ENCODE measurements around the gene PELO. TPM values are rescaled to one million over a fixed set of nuclear protein-coding genes. Genes with fewer than 3 reads are reported as not detected.
A peak's percentile ranks its signal among the peaks of the same experiment; 100 is the strongest.

PELO gene
- total and polyA plus RNA-seq, 9 of the 15 experiments (the other 6 are each of a cell fraction or from before 2014, with no cell fraction given): 5.8 to 14.6 (median 9.6) TPM

- TF ChIP-seq, protein P1, sequence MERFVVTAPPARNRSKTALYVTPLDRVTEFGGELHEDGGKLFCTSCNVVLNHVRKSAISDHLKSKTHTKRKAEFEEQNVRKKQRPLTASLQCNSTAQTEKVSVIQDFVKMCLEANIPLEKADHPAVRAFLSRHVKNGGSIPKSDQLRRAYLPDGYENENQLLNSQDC (CRISPR knock-in tag; IDR thresholded peaks at IDR 0.05): no peak
- TF ChIP-seq ZNF512 (tag; IDR thresholded peaks at IDR 0.05) (no peak), BRCA1 (IDR thresholded peaks at IDR 0.05) (no peak), BRCA1 (CRISPR knock-in tag; IDR thresholded peaks at IDR 0.05) (no peak), ZBTB17 (CRISPR knock-in tag; IDR thresholded peaks at IDR 0.05) (peak; percentile 89), NBN (IDR thresholded peaks at IDR 0.05; ENCODE audit: low read depth) (no peak), XRCC4 (IDR thresholded peaks at IDR 0.05; ENCODE audit: extremely low read depth, insufficient read depth, insufficient read length) (no peak), RBM34 (IDR thresholded peaks at IDR 0.05; ENCODE audit: borderline replicate concordance, insufficient read depth, low read length) (no peak), KLF6 (CRISPR knock-in tag; IDR thresholded peaks at IDR 0.05; ENCODE audit: borderline replicate concordance) (no peak), ELF2 (CRISPR knock-in tag; IDR thresholded peaks at IDR 0.05) (no peak), LARP7 (IDR thresholded peaks at IDR 0.05) (no peak), HES1 (IDR thresholded peaks at IDR 0.05; ENCODE audit: low read depth) (no peak), POLR3A (IDR thresholded peaks at IDR 0.05; ENCODE audit: borderline replicate concordance, extremely low read depth, insufficient read depth, insufficient read length) (no peak), TAF7 (tag; IDR thresholded peaks at IDR 0.05) (no peak), NRF1 (conservative IDR thresholded peaks at IDR 0.05 in 1 of 2, IDR thresholded peaks at IDR 0.05 in 1 of 2) (no peak), ZNF717 (CRISPR knock-in tag; IDR thresholded peaks at IDR 0.05) (no peak), KDM2B (CRISPR knock-in tag; IDR thresholded peaks at IDR 0.05) (no peak)
- TF ChIP-seq, protein P2, sequence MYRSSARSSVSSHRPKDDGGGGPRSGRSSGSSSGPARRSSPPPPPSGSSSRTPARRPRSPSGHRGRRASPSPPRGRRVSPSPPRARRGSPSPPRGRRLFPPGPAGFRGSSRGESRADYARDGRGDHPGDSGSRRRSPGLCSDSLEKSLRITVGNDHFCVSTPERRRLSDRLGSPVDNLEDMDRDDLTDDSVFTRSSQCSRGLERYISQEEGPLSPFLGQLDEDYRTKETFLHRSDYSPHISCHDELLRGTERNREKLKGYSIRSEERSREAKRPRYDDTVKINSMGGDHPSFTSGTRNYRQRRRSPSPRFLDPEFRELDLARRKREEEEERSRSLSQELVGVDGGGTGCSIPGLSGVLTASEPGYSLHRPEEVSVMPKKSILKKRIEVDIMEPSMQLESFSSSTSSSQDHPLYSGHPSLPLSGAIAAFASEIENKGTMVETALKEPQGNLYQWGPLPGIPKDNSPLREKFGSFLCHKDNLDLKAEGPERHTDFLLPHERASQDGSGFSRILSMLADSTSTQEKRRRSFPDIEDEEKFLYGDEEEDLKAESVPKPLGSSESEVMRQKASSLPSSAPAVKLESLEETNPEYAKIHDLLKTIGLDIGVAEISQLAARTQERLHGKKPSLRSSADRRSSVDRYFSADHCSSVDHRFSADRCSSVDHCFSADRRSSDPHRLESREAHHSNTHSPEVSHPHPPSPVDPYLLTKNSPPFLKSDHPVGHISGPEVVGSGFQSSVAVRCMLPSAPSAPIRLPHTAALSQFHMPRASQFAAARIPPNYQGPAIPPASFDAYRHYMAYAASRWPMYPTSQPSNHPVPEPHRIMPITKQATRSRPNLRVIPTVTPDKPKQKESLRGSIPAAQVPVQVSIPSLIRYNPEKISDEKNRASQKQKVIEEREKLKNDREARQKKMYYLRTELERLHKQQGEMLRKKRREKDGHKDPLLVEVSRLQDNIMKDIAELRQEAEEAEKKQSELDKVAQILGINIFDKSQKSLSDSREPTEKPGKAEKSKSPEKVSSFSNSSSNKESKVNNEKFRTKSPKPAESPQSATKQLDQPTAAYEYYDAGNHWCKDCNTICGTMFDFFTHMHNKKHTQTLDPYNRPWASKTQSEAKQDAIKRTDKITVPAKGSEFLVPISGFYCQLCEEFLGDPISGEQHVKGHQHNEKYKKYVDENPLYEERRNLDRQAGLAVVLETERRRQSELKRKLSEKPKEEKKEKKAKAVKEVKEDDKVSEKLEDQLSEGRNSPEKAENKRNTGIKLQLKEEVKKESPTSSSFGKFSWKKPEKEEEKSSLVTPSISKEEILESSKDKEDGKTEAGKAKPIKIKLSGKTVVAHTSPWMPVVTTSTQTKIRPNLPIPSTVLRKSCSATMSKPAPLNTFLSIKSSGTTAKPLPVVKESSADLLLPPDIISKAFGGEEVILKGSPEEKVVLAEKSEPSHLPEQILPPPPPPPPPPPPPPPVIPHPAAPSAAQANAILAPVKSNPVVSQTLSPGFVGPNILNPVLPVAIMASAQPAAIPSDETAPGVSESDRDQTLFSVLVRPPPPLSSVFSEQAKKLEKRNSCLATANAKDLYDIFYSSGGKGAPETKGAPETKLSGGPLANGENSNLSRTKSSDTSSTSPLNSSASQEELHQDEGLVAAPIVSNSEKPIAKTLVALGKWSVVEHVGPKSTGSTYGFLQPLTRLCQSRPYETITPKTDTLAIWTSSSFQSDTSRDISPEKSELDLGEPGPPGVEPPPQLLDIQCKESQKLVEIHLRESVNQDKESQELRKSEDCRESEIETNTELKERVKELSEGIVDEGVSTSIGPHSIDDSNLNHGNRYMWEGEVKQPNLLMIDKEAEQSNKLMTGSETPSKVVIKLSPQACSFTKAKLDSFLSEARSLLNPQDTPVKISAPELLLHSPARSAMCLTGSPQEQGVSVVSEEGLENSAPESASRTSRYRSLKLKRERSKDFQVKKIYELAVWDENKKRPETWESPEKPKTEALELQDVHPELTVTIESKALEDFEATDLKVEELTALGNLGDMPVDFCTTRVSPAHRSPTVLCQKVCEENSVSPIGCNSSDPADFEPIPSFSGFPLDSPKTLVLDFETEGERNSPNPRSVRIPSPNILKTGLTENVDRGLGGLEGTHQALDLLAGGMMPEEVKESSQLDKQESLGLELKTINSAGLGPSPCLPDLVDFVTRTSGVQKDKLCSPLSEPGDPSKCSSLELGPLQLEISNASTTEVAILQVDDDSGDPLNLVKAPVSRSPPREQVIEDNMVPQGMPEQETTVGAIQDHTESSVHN (IDR thresholded peaks at IDR 0.05; ENCODE audit: borderline replicate concordance in 1 of 2, low read depth in 1 of 2): no peak
Observed at GRCh38 chr5:52800394-52801213, 12.9 kb downstream of the PELO start (continued).
